Measurements from ENCODE around the gene C2. TPM values are rescaled to one million over a fixed set of nuclear protein-coding genes. Genes with fewer than 3 reads are reported as not detected.

Gene C2
- total RNA-seq, 2 donors from 2014 or later: 13.8 to 40.2 TPM

GRCh38 chr6:31947070-31947675, 19.7 kb downstream of the C2 start:
- H3K4me1 ChIP-seq (ENCODE audit: control insufficient read depth in 1 of 2, low read depth in 2 of 2): peaks cover 12 to 29% of the 10 kb centered on the region in 2 donors
- no peak overlapping the region for H3K4me3 ChIP-seq
- DNase-seq (ENCODE audit: low spot score) (no peak), ATAC-seq (ENCODE audit: insufficient number of reproducible peaks, low FRiP score, low read depth) (no peak)
- no peaks in the 10 kb centered on the region for H3K27me3 ChIP-seq (replicated peaks; ENCODE audit: insufficient read depth)
- H3K36me3 ChIP-seq: peaks cover 8% of the 10 kb centered on the region
- no peak for TF ChIP-seq CTCF (IDR thresholded peaks at IDR 0.05)
- H3K9me3 ChIP-seq: no peaks in the 10 kb centered on the region
- H3K27ac ChIP-seq: no peak overlapping the region

DNA sequence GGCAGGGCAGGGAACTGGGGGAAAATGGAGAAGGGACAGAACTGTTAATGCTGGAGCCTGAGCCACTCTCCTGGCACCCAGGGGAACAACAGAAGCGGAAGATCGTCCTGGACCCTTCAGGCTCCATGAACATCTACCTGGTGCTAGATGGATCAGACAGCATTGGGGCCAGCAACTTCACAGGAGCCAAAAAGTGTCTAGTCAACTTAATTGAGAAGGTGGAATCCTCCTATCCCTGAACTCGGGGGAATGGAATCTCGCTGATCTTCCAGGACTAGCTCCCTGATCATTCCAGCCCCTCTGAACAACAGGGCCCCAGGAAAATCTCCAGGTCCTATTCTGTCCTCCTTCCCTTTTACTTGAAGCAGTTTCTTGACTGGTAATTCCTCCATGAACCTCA, 20.3 kb downstream of the C2 start:
- peaks cover 12 to 31% of the 10 kb centered on the region in 2 donors for H3K4me1 ChIP-seq (ENCODE audit: control insufficient read depth in 1 of 2, low read depth in 2 of 2)
- ATAC-seq (ENCODE audit: insufficient number of reproducible peaks, low FRiP score, low read depth): no peak
- no peaks in the 10 kb centered on the region for H3K9me3 ChIP-seq
- DNase-seq (ENCODE audit: low spot score): no peak
- no peak for TF ChIP-seq CTCF (IDR thresholded peaks at IDR 0.05)
- H3K27me3 ChIP-seq (replicated peaks; ENCODE audit: insufficient read depth): no peaks in the 10 kb centered on the region
- H3K27ac ChIP-seq: no peak overlapping the region
- peaks cover 8% of the 10 kb centered on the region for H3K36me3 ChIP-seq
- H3K4me3 ChIP-seq: no peak overlapping the region

DNA sequence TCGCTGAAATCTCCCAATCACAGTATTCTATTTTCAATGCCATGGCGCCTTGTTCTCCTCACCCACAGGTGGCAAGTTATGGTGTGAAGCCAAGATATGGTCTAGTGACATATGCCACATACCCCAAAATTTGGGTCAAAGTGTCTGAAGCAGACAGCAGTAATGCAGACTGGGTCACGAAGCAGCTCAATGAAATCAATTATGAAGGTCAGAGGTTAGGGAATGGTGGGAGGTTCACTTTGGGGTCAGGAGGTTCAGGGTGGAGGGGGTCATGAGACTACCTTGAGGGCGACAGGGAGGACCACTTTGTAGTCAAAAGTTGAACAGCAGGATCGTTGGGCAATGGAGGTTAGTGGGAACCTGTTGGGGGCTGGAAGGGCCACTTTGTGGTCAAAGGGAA, 20.8 kb downstream of the C2 start:
- H3K27ac ChIP-seq: no peak overlapping the region
- TF ChIP-seq CTCF (IDR thresholded peaks at IDR 0.05): no peak
- peaks cover 12 to 31% of the 10 kb centered on the region in 2 donors for H3K4me1 ChIP-seq (ENCODE audit: control insufficient read depth in 1 of 2, low read depth in 2 of 2)

DNA sequence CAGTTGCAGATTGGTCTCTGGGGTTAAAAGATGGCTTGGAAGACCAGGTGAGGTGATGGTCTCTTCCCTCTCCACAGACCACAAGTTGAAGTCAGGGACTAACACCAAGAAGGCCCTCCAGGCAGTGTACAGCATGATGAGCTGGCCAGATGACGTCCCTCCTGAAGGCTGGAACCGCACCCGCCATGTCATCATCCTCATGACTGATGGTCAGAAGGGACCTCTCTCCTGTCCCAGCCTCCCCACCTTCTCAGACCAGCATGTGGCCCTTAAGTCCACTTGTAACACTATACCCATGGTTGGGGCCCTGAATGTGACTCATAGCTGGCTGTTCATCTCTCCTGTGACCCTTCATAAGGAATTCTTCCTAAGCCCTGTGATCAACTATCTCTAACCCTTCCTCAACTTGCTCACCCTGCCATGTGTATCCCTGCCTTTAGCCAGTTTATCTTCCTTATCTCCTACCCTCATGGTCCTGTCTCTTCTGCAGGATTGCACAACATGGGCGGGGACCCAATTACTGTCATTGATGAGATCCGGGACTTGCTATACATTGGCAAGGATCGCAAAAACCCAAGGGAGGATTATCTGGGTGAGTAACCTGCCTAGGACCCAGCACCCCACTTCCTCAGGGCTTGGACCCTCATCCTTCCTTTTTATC, 21.4 kb downstream of the C2 start:
- no peak for TF ChIP-seq CTCF (IDR thresholded peaks at IDR 0.05)
- H3K27me3 ChIP-seq (replicated peaks; ENCODE audit: insufficient read depth): no peaks in the 10 kb centered on the region
- no peak for DNase-seq (ENCODE audit: low spot score)
- no peak for ATAC-seq (ENCODE audit: insufficient number of reproducible peaks, low FRiP score, low read depth)
- peaks cover 12 to 31% of the 10 kb centered on the region in 2 donors for H3K4me1 ChIP-seq (ENCODE audit: control insufficient read depth in 1 of 2, low read depth in 2 of 2)
- H3K9me3 ChIP-seq: no peaks in the 10 kb centered on the region
- no peak overlapping the region for H3K4me3 ChIP-seq
- H3K27ac ChIP-seq: no peak overlapping the region
- H3K36me3 ChIP-seq: peaks cover 17% of the 10 kb centered on the region

More for the DNA sequence above, 20.8 kb downstream of the C2 start:
- ATAC-seq (ENCODE audit: insufficient number of reproducible peaks, low FRiP score, low read depth) (no peak), DNase-seq (ENCODE audit: low spot score) (no peak)
- no peaks in the 10 kb centered on the region for H3K9me3 ChIP-seq
- peaks cover 12% of the 10 kb centered on the region for H3K36me3 ChIP-seq
- no peaks in the 10 kb centered on the region for H3K27me3 ChIP-seq (replicated peaks; ENCODE audit: insufficient read depth)
- H3K4me3 ChIP-seq: no peak overlapping the region

DNA sequence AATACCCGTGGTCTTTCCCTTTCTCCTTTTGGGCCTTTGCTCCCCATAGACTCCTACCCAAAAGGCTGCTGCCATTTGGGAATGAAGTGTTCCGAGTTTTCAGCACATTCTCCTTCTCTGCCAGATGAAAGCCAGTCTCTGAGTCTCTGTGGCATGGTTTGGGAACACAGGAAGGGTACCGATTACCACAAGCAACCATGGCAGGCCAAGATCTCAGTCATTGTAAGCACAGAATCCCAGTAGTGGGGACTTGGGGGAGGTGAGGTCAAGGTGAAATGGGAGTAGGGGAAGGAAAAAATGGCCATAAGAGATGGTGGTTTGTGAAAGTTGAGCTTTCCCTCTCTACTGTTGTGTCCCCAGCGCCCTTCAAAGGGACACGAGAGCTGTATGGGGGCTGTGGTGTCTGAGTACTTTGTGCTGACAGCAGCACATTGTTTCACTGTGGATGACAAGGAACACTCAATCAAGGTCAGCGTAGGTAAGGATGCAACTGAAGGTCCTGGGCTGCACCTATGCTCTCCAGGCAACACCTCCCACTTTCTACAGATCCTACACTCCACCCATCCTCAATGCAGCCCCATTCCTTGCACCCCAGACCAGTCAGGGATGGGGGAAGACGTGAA, 22.5 kb downstream of the C2 start:
- H3K27ac ChIP-seq: no peak overlapping the region
- DNase-seq (ENCODE audit: low spot score): no peak
- H3K9me3 ChIP-seq: no peaks in the 10 kb centered on the region
- no peaks in the 10 kb centered on the region for H3K27me3 ChIP-seq (replicated peaks; ENCODE audit: insufficient read depth)
- H3K4me3 ChIP-seq: no peak overlapping the region
- TF ChIP-seq CTCF (IDR thresholded peaks at IDR 0.05): no peak
- H3K36me3 ChIP-seq: peaks cover 28% of the 10 kb centered on the region
- peaks cover 8 to 24% of the 10 kb centered on the region in 2 donors for H3K4me1 ChIP-seq (ENCODE audit: control insufficient read depth in 1 of 2, low read depth in 2 of 2)
- ATAC-seq (ENCODE audit: insufficient number of reproducible peaks, low FRiP score, low read depth): no peak

Measured in thoracic aorta (tissue), 2 donors.